ENCODE measurements around the gene MAST4.

DNA sequence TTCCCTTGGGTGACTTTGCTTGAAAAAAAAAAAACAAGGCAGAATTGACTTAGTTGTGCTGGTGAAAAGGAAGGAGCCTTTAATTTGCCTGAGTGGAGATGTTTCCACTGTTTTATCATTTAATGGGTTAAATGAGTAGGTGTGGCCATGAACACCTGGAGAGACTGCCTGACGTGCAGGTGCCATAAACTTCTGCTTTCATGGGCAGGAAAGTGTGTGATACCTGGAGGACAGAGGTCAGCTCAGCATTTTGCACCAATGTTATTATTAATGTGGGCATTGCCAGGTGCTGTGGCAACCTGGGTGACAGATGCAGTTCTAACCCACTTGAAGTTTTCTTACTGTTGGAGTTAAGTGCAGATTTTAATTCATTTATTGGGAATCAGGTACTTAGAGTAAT lies 455.0 kb downstream of the MAST4 start:
- TF ChIP-seq, protein P1, sequence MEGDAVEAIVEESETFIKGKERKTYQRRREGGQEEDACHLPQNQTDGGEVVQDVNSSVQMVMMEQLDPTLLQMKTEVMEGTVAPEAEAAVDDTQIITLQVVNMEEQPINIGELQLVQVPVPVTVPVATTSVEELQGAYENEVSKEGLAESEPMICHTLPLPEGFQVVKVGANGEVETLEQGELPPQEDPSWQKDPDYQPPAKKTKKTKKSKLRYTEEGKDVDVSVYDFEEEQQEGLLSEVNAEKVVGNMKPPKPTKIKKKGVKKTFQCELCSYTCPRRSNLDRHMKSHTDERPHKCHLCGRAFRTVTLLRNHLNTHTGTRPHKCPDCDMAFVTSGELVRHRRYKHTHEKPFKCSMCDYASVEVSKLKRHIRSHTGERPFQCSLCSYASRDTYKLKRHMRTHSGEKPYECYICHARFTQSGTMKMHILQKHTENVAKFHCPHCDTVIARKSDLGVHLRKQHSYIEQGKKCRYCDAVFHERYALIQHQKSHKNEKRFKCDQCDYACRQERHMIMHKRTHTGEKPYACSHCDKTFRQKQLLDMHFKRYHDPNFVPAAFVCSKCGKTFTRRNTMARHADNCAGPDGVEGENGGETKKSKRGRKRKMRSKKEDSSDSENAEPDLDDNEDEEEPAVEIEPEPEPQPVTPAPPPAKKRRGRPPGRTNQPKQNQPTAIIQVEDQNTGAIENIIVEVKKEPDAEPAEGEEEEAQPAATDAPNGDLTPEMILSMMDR (IDR thresholded peaks at IDR 0.05): no peak
- no peak for TF ChIP-seq EZH2 (IDR thresholded peaks at IDR 0.05; ENCODE audit: borderline replicate concordance, insufficient read depth, low read depth, low read length, poor library complexity, severe bottlenecking)

Measured in B cell (primary cell).